GM12801 (cell line): ENCODE results near the gene SLC25A5.

Experiments used
- CTCF ChIP-seq: IDR thresholded peaks from one replicate; pipeline ENCODE4 v1.5.1; 2011; ENCODE audit warnings: control low read depth; ENCODE audit not compliant: insufficient read length; ENCODE audit errors: extremely low read depth

SLC25A5 gene

GRCh38 chrX:119492463-119492862, 24.2 kb downstream of the SLC25A5 start:
- no peak for TF ChIP-seq CTCF

- no peak for TF ChIP-seq CTCF
Measured at GRCh38 chrX:119495734-119496726, 27.8 kb downstream of the SLC25A5 start.

- no peak for TF ChIP-seq CTCF
Measured at GRCh38 chrX:119497185-119497584, 28.9 kb downstream of the SLC25A5 start.

GRCh38 chrX:119500061-119500800, 32.0 kb downstream of the SLC25A5 start:
- no peak for TF ChIP-seq CTCF

- TF ChIP-seq CTCF, result no peak
Measured at GRCh38 chrX:119501511-119502148, 33.4 kb downstream of the SLC25A5 start.

- TF ChIP-seq CTCF, result no peak
Measured at GRCh38 chrX:119502727-119503483, 34.7 kb downstream of the SLC25A5 start.
